Lung (tissue), 12 donors: Measurements from ENCODE around the gene UGT1A3. TPM values are rescaled to one million over a fixed set of nuclear protein-coding genes. Genes with fewer than 3 reads are reported as not detected.

Experiments
- ATAC-seq: fragments of 200-7000 bp; cut with Tn5 transposase; one replicate; pipeline ENCODE4 v1.9.1; 2020; ENCODE audit warnings: moderate number of reproducible peaks; ENCODE audit not compliant: insufficient read depth, low FRiP score
- DNase-seq, 3 donors: peaks; one replicate each; pipeline ENCODE4 v3.0.0-alpha.2; 2013 to 2017
- H3K27ac ChIP-seq, 2 donors: one replicate each; pipeline ENCODE4 v1.5.1; 2013; ENCODE audit warnings: mild to moderate bottlenecking in 2 of 2, moderate library complexity in 2 of 2, control low read depth in 1 of 2, inconsistent platforms in 1 of 2, low read depth in 1 of 2, low read length in 1 of 2
- H3K27me3 ChIP-seq, 3 donors: one replicate each; pipeline ENCODE4 v1.5.1; 2013; ENCODE audit warnings: low read length in 2 of 3; ENCODE audit not compliant: control insufficient read depth in 3 of 3, insufficient read depth in 3 of 3
- H3K36me3 ChIP-seq, 4 donors: one replicate each; pipeline ENCODE4 v1.5.1; 2013; ENCODE audit warnings: low read length in 4 of 4, mild to moderate bottlenecking in 1 of 4, moderate library complexity in 1 of 4; ENCODE audit not compliant: control insufficient read depth in 4 of 4, insufficient read depth in 4 of 4
- H3K4me1 ChIP-seq, 5 donors: one replicate each; pipeline ENCODE4 v1.5.1; 2013; ENCODE audit warnings: low read length in 5 of 5, mild to moderate bottlenecking in 2 of 5, moderate library complexity in 1 of 5; ENCODE audit not compliant: control insufficient read depth in 5 of 5, insufficient read depth in 5 of 5
- H3K4me3 ChIP-seq: one replicate; pipeline ENCODE4 v1.5.1; 2013; ENCODE audit warnings: mild to moderate bottlenecking, control low read depth, moderate library complexity
- H3K9ac ChIP-seq, 2 donors: one replicate each; pipeline ENCODE4 v1.5.1; 2013; ENCODE audit warnings: low read length in 2 of 2, control low read depth in 1 of 2; ENCODE audit not compliant: insufficient read depth in 1 of 2
- H3K9me3 ChIP-seq, 4 donors: one replicate each; pipeline ENCODE4 v1.5.1; 2013; ENCODE audit warnings: low read length in 3 of 4, mild to moderate bottlenecking in 1 of 4, moderate library complexity in 1 of 4; ENCODE audit not compliant: control insufficient read depth in 4 of 4, insufficient read depth in 3 of 4
- CTCF ChIP-seq: IDR thresholded peaks from 2 replicates; pipeline ENCODE4 v1.5.1; 2012; ENCODE audit warnings: mild to moderate bottlenecking; ENCODE audit errors: control extremely low read depth, extremely low read depth
- WGBS, 2 donors: extraction: QIAGEN DNeasy Blood & Tissue Kit; methylation state at CpG; one replicate each; pipeline ENCODE4 v1.1.7; 2013; 5-methylcytosine and 5-hydroxymethylcytosine counted together
- polyA plus RNA-seq, 2 donors: library from polyadenylated mRNA; stranded (reverse); fragments of 200-250 nt; gene quantifications; one replicate each; pipeline ENCODE4 v1.2.1, GENCODE V29; 2013
- total RNA-seq, 2 donors: library from RNA; depleted of rRNA in 1 of 2; stranded (reverse); fragments of >200 nt in 1 of 2; gene quantifications; one replicate each; pipeline ENCODE4 v1.2.1, GENCODE V29; 2014 to 2021
- donor health status: control.
- donor health status: control.
- donor health status: Bipolar disorder and iron deficiency.
- donor health status: healthy.
- donor health status: DM: yes; HTN: yes; CAD: no.

Gene UGT1A3
- total and polyA plus RNA-seq, 4 donors, result not detected

GRCh38 chr2:233754872-233755611, 26.2 kb downstream of the UGT1A3 start:
- whole genome bisulfite sequencing, 2 donors, result 90 to 92% methylated on average over 42 to 44 of the region's 44 CpGs
- no peak for ATAC-seq
- Histone ChIP-seq H3K27me3 (no peaks in the 10 kb centered on the region), H3K4me1 (no peaks in the 10 kb centered on the region), H3K9ac (no peak overlapping the region), H3K36me3 (no peaks in the 10 kb centered on the region), H3K4me3 (no peak overlapping the region), H3K9me3 (peaks cover 0 to 10% (median 3%) of the 10 kb centered on the region in 4 donors), H3K27ac (no peak overlapping the region)
- DNase-seq, result no peak
- no peak for TF ChIP-seq CTCF

GRCh38 chr2:233756429-233757081, 27.7 kb downstream of the UGT1A3 start:
- WGBS, 2 donors, result 67 to 84% methylated on average over 7 of the region's 7 CpGs
- peaks cover 0 to 3% (median 0%) of the 10 kb centered on the region in 4 donors for H3K9me3 ChIP-seq
- no peak overlapping the region for H3K4me3 ChIP-seq
- no peaks in the 10 kb centered on the region for H3K27me3 ChIP-seq
- H3K27ac ChIP-seq, result no peak overlapping the region
- DNase-seq (no peak), ATAC-seq (no peak)
- TF ChIP-seq CTCF, result no peak
- no peaks in the 10 kb centered on the region for H3K36me3 ChIP-seq
- H3K4me1 ChIP-seq, result no peaks in the 10 kb centered on the region
- H3K9ac ChIP-seq, result no peak overlapping the region

GRCh38 chr2:233758141-233758540, 29.3 kb downstream of the UGT1A3 start:
- Histone ChIP-seq H3K4me1 (no peaks in the 10 kb centered on the region), H3K9ac (no peak overlapping the region), H3K36me3 (no peaks in the 10 kb centered on the region), H3K27me3 (no peaks in the 10 kb centered on the region), H3K4me3 (no peak overlapping the region), H3K9me3 (peaks cover 0 to 3% (median 0%) of the 10 kb centered on the region in 4 donors), H3K27ac (no peak overlapping the region)
- no peak for DNase-seq
- no peak for ATAC-seq
- TF ChIP-seq CTCF, result no peak
